GM21786 (cell line): ENCODE data around the gene TTC28.

Experiments used
- ATAC-seq: cut with Tn5 transposase; IDR thresholded peaks from one replicate; pipeline ENCODE4 v1.9.1; 2021; ENCODE audit not compliant: unreplicated experiment

TTC28 gene

GRCh38 chr22:28147401-28147800 is 532.2 kb downstream of the TTC28 start:
- ATAC-seq = no peak

- no peak for ATAC-seq
Measured at GRCh38 chr22:28146401-28147314, 533.0 kb downstream of the TTC28 start.

- ATAC-seq = no peak
Measured at GRCh38 chr22:28143961-28144745, 535.5 kb downstream of the TTC28 start.

- no peak for ATAC-seq
Measured at GRCh38 chr22:28143241-28143865, 536.3 kb downstream of the TTC28 start.

- ATAC-seq = no peak
Measured at GRCh38 chr22:28142361-28142961, 537.2 kb downstream of the TTC28 start.

GRCh38 chr22:28141614-28142013 is 538.0 kb downstream of the TTC28 start:
- no peak for ATAC-seq

GRCh38 chr22:28139961-28140360 is 539.7 kb downstream of the TTC28 start:
- no peak for ATAC-seq

- ATAC-seq = no peak
Measured at GRCh38 chr22:28139516-28139915, 540.1 kb downstream of the TTC28 start.

GRCh38 chr22:28137036-28137435 is 542.6 kb downstream of the TTC28 start:
- ATAC-seq = no peak

- ATAC-seq = no peak
Measured at GRCh38 chr22:28132466-28132865, 547.2 kb downstream of the TTC28 start.

- ATAC-seq = no peak
Measured at GRCh38 chr22:28129319-28129962, 550.2 kb downstream of the TTC28 start.

GRCh38 chr22:28128827-28129226 is 550.8 kb downstream of the TTC28 start:
- ATAC-seq = no peak

GRCh38 chr22:28125799-28126198 is 553.8 kb downstream of the TTC28 start:
- ATAC-seq = no peak

- no peak for ATAC-seq
Measured at GRCh38 chr22:28123989-28124766, 555.5 kb downstream of the TTC28 start.

GRCh38 chr22:28120691-28121592 is 558.7 kb downstream of the TTC28 start:
- ATAC-seq = no peak

GRCh38 chr22:28118957-28119631 is 560.5 kb downstream of the TTC28 start:
- no peak for ATAC-seq

GRCh38 chr22:28116219-28116673 is 563.4 kb downstream of the TTC28 start:
- ATAC-seq = no peak

- no peak for ATAC-seq
Measured at GRCh38 chr22:28115426-28115825, 564.2 kb downstream of the TTC28 start.
